Adipose tissue (tissue), 3 donors: ENCODE results near the gene RBPJ. TPM values are rescaled to one million over a fixed set of nuclear protein-coding genes. Genes with fewer than 3 reads are reported as not detected.

Experiments used
- H3K27ac ChIP-seq: one replicate; pipeline ENCODE4 v1.5.1; 2013; ENCODE audit warnings: low read depth, low read length
- WGBS, 3 donors: extraction: QIAGEN DNeasy Blood & Tissue Kit; methylation state at CpG; one replicate each; pipeline ENCODE4 v1.1.7; 2013; 5-methylcytosine and 5-hydroxymethylcytosine counted together
- polyA plus RNA-seq, 3 donors: library from polyadenylated mRNA; stranded (reverse); fragments of 200-250 nt; gene quantifications; one replicate each; pipeline ENCODE4 v1.2.3, GENCODE V29; 2013
- donor health status: healthy with polysubstance abuse.
- donor health status: Bipolar disorder and iron deficiency.
- donor health status: healthy.

RBPJ gene
- polyA plus RNA-seq, 3 donors: 12.1 to 72.5 (median 25.9) TPM

DNA sequence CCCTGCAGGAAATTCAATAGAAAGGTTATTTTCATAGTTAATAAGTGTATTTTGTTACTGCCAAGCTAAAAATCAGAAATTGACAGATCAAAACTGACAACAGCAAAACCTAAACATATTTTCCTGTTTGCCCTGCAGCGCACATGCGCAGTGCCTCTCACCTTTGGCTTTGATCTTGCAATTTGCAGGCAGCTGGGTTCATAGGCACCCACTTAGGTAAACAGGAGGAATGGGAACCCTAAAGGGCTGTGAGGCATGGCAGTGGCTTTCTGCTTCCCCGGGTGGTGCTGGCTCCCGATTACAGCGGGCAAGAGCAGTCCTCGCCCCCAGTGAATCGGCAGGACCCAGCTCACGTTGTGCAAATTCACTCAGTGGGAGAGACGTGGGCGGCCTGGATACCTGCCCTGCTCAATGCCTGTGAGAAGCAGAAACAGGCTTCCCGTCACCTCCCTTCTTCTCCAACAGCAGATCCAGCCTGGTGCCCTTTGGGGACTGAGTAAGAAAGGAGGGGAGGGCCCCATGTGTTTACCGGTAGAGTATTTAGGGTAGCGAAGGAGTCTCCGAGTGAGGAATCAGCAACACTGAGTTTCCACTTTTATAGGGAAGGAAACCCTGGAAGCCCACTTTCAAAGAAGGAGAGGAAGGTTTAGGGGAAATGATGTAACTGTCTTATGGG lies 143.7 kb downstream of the RBPJ start:
- WGBS, 3 donors: 87 to 93% (median 89%) methylated on average over 14 of the region's 14 CpGs
- H3K27ac ChIP-seq: no peak overlapping the region

DNA sequence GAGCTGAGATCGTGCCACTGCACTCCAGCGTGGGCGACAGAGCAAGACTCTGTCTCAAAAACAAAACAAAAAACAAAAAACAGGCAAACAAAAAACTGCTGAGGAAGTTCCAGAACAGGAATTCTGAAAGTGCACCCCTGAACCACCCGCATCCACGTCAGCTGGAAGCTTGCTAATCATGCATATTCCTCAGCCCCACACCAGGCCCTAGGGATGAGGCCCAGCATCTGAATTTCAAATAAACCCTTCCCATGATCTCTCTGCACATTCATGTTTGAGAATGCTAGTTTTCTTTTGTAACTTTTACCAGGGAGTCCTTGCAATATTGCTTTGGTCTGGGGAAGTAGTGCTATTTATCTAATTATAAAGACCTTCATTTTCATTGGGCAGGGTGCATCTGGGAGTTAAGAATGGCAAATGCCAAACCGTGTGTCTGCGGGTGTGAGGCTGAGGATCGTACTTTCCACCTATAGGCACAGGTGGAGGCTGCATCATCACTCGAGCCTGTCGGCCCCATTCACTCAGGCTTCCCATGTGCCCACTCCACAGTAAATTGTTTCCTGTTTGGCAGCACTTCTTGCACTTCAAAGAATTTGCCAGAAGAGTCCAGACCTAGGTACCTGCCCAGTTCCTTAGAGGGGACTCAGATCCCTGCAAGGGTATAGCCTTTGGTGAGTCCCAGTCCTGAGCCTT lies 145.9 kb downstream of the RBPJ start:
- WGBS, 3 donors: 81 to 91% (median 82%) methylated on average over 10 of the region's 10 CpGs
- no peak overlapping the region for H3K27ac ChIP-seq

DNA sequence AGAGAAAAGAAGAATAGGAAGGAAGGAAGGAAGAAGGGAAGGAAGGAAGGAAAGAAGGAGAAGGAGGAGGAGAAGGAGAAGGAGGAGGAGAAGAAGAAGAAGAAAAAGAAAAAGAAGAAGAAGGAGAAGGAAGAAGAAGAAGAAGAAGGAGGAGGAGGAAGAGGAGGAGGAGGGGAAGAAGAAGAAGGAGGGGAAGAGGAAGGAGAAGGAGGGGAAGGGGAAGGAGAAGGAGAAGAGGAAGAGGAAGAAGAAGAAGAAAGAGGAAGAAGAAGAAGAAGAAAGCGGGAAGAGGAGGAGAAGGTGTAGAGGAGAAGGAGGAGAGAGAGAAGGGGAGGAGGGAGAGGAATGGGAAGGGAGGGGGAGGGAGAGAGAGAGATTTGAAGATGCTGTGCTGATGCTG lies 146.9 kb downstream of the RBPJ start:
- WGBS, 3 donors: 64 to 80% (median 79%) methylated on average over 1 of the region's 1 CpG
- H3K27ac ChIP-seq: no peak overlapping the region

DNA sequence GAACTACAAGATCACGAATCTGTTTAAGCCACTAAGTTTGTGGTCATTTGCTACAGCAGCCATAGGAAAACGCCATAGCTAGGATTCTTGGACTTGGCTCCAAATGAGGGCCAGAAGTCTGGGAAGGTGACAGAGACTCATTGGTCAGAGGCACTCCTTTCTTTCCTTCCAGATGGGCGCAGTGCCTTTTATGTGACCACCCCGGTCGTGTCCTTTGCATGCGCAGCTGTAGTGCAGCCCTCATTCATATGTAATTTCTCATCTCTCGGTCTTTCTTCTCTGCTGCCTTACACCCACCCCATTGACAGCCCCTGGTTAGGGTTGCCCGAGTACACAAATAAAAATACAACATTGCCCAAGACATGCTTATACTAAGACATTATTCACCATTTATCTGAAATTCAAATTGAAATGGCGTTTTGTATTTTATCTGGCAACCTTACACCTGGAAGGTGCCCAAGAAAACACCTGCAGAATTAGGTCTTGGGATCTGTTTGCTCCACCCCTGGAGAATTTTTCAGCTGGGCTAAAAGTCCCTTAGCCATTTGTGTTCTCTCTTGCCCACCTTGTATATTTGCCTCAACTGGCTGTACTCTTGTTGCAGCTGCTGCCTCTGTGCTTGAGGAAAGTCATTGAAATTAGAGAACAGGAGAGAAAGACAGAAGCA lies 147.6 kb downstream of the RBPJ start:
- 51 to 92% (median 86%) methylated on average over 9 of the region's 9 CpGs for WGBS, 3 donors
- H3K27ac ChIP-seq: no peak overlapping the region

DNA sequence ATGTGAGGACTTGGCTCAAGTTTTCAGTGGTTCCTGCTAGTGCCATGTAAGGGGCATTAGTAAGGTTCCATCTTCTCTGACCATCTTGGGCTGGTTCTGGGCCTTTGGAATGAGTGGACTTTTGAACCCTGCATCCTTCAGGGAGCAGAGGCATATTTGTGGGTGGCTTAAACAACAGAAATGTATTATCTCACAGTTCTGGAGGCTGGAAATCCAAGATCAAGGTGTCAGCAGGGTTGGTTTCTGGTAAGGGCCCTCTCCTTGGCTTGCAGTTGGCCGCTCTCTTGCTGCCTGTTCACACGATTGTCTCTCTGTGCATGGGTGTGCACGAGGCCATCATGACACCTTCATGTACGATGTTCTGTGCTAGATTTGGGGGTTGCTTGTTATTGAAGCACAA lies 148.2 kb downstream of the RBPJ start:
- 71 to 75% (median 71%) methylated on average over 4 of the region's 4 CpGs for WGBS, 3 donors

DNA sequence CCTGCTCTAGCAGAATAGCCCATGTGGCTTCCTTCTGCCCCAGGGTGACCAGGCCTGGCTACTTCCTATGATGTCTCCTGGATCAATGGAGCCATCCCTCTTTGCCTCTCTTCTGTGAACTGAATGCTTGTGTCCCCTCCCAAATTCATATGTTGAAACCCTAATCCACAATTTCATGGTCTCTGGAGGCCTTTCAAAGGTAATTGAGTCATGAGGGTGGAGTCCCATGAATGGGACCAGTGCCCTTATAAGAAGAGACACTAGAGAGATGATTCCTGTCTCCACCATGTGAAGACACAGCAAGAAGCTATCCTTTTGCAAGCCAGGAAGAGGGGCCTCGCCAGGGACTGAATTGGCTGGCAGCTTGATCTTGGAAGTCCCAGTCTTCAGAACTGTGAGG lies 151.1 kb downstream of the RBPJ start:
- 78 to 95% (median 83%) methylated on average over 1 of the region's 1 CpG for WGBS, 3 donors
- H3K27ac ChIP-seq: no peak overlapping the region

More for the DNA sequence above, 148.2 kb downstream of the RBPJ start:
- no peak overlapping the region for H3K27ac ChIP-seq

DNA sequence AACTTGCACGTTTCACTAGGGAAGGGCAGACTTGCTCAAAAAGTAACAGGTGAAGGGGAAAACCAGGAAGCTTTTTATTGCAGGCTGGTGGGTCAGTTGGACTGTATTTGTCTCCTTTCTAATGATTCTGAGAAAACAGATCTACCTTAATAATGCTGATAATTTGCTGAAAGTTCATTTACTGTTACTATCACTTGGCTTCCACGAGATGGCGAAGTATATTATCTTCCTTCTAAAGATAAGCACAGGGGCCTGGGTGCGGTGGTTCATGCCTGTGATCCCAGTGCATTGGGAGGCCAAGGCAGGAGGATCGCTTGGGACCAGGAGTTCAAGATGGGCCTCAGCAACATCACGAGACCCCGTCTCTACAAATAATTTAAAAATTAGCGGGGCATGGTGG lies 153.1 kb downstream of the RBPJ start:
- WGBS, 3 donors: 77 to 91% (median 86%) methylated on average over 8 of the region's 8 CpGs
- H3K27ac ChIP-seq: no peak overlapping the region

DNA sequence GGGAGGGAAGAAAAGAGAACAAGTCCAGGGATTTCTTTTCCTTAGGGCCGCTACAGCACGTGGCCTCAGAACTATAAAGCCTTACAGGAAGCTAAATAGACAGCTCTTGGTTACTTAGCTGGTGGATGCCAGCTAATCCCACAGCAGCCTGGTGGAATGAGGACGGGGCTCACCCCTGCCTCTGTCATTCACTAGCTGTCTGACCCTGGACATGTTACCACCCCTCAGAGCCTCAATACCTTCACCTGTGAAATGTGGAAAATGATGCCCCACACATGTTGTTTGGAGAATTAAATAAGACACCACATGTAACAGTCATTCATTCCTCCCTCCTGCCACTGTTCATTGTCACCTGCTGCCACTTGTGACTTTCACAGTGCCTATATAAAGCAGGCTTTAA lies 153.7 kb downstream of the RBPJ start:
- H3K27ac ChIP-seq: no peak overlapping the region
- WGBS, 3 donors: 62 to 91% (median 76%) methylated on average over 3 of the region's 3 CpGs

DNA sequence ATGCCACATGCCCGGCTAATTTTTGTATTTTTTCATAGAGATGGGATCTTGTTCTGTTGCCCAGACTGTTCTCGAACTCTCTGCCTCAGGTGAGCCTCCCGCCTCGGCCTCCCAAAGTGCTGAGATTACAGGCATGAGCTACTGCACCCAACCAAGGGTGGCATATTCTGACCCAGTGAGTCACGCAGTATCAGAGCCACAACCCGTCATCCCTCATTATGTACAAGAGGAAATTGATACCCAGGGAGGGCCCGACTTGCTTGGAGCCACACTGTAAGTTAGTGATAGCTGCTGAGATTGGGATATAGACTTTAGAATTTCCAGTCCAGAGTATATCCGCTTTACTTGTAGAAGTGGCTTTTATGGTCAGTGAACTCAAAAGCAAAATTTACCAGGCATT lies 154.9 kb downstream of the RBPJ start:
- WGBS, 3 donors: 82 to 96% (median 94%) methylated on average over 8 of the region's 8 CpGs

DNA sequence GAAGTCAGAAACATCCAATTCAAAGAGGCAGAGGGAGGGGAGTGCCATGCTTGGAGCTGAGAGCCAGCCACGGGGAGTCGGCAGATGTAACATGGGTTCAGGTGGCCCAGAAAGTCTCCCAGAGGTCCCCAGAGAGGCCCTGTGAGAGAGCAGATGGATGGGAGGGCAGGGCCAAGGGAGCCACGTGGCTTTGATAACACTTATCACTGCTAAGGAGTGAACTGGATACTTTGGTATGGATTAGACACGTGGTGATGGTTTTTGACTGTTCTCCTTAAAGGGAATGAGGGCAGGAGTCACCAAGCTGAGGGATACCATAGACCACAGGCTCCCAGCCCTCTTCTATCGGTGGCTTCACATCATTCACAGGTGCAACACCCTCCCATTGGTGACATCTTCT lies 155.7 kb downstream of the RBPJ start:
- WGBS, 3 donors: 63 to 80% (median 78%) methylated on average over 5 of the region's 5 CpGs

More for the DNA sequence above, 154.9 kb downstream of the RBPJ start:
- no peak overlapping the region for H3K27ac ChIP-seq

DNA sequence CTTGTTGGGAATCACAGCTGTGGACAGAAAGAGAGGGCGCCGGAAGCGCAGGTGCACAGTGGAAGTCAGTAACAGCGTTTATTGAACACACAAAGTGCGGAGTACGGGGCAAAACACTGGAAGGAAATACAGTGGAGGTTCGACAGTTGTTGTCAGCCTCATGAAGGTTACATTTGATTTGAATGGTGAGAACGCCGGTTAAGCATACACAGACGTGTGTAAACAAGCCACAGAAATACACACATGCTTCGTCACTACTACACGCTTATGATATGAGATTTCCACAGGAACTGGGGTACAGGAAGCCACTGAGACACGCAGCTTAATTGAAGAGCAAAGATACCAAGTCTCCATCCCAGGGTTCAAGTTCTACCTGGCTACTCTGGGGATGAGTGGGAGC lies 157.5 kb downstream of the RBPJ start:
- H3K27ac ChIP-seq: no peak overlapping the region
- WGBS, 3 donors: 76 to 94% (median 82%) methylated on average over 13 of the region's 13 CpGs

More for the DNA sequence above, 155.7 kb downstream of the RBPJ start:
- H3K27ac ChIP-seq: no peak overlapping the region

DNA sequence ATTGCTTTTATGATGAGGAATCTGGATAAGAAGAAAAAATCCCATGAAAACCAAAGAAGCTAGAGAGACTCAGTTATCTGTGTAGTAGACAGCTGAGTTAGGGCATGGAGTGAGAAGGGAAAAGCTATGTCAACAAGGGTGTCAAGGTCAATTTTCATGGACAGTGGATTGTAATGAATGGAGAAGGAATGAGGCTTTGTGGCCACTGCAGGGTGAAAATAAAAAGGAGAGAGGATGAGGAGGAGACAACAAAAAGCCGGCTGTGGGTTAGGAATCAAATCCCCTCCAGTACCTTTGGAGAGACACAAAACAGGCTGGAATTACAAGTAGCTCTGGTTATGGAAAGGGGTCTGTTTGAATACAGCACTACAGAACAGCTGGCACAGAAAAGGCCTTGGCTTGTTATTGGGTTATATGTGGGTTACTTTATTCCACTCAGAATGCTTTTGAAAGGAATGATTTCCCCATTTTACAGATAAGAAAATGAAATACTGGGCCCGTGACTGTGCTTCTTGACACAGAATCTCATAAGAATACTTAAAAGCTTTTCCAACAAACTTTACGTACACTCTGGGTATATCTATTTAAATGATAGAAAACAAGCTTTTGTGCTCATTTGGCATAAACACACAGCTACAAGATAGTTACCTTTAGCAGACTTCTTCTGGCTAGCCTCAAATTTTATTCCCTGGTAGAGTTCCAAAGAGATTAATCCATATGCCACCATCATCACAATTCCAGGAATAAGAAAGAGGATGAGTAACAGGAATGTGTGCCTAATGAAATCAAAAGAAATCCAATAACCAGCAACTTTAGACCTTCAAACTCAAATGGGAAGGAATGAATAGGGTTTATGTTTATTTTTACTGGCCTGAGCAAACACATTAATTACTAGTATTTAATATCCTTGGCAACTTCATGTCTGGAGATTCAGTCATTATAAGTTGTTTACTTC lies 162.0 kb downstream of the RBPJ start:
- H3K27ac ChIP-seq: no peak overlapping the region
- 51 to 64% (median 59%) methylated on average over 3 of the region's 3 CpGs for whole genome bisulfite sequencing, 3 donors

DNA sequence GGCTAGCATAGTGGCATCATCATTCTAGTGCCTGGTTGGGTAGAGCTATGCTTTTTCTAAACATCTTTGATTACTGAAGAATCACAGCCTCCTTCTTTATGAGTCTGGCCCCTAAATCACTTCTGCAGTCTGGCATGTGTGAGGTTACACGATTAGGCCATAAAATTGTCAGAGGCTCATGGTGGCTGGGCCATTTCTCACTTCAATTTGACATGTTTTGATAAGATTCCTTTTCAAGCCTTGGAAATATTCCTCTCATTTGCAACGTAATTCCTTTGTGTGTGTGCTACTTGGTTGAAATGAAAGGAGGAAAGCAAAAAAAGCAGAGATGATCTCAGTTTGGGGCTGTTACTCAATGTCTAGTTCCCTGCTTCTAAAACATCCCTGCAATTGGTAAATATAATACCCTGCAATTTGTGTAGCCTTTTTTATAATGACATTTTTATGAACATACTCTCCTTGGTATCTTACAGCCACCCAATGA lies 163.3 kb downstream of the RBPJ start:
- WGBS, 3 donors: 19 to 43% (median 26%) methylated on average over 2 of the region's 2 CpGs
- H3K27ac ChIP-seq: no peak overlapping the region

DNA sequence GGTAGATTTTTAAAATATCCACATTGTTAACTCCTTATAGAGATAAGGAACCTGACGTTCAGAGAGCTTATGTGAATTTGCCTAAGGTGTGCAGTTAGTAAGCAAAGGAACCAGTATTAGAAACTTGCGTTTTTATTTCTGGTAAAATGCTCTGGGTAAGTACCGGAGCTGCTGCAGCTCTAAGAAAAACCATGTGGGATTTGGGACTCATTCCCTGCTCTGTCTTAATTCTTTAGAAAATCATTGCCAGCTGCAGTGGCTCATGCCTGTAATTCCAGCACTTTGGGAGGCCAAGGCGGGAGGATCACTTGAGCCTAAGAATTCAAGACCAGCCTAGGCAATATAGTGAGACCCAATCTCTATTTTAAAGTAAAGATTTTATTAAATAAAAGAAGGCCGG lies 163.7 kb downstream of the RBPJ start:
- H3K27ac ChIP-seq: no peak overlapping the region
- WGBS, 3 donors: 67 to 85% (median 72%) methylated on average over 5 of the region's 5 CpGs

Other genes with a start within 250 kb of the RBPJ start
- 1 to 10 TPM in 1 of 3 donors, under 1 TPM in 1, not detected in 1; 0.08 to 1.0 TPM for gene CCKAR, start 169.5 kb downstream of the RBPJ start, polyA plus RNA-seq